Esophagus squamous epithelium (tissue), 5 donors: ENCODE measurements around the gene EEIG1. TPM values are rescaled to one million over a fixed set of nuclear protein-coding genes. Genes with fewer than 3 reads are reported as not detected.

ENCODE experiments used
- DNase-seq: peaks from one replicate; lab custom pipeline; 2025; lab: John Stamatoyannopoulos, UW
- H3K27ac ChIP-seq, 4 donors: fragments of 200-600 bp; sonication (generic); one replicate each; pipeline ENCODE4 v1.5.1; 2016 to 2019; ENCODE audit warnings: mild to moderate bottlenecking in 1 of 4
- H3K27me3 ChIP-seq, 4 donors: fragments of 200-600 bp; sonication (generic); 1 replicate in 3 of 4; 2 replicates in 1 of 4; pipeline versions ENCODE4 v1.5.1 to v1.6.0; 2017 to 2021; ENCODE audit warnings: antibody characterized with exemption in 1 of 4
- H3K36me3 ChIP-seq, 3 donors: fragments of 200-600 bp; sonication (generic); one replicate each; pipeline ENCODE4 v1.5.1; 2016 to 2019
- H3K4me1 ChIP-seq, 3 donors: fragments of 200-600 bp; sonication (generic); one replicate each; pipeline ENCODE4 v1.5.1; 2017 to 2019
- H3K4me3 ChIP-seq, 4 donors: fragments of 200-600 bp; sonication (generic); 1 replicate in 3 of 4; 2 replicates in 1 of 4; pipeline ENCODE4 v1.5.1; 2016 to 2019; ENCODE audit warnings: mild to moderate bottlenecking in 2 of 4, moderate library complexity in 1 of 4
- H3K9me3 ChIP-seq, 3 donors: fragments of 200-600 bp; sonication (generic); one replicate each; pipeline ENCODE4 v1.5.1; 2016 to 2019
- POLR2A ChIP-seq, 4 donors: fragments of 450-650 bp; IDR thresholded peaks; one replicate each; pipeline ENCODE4 v1.6.1; 2017; ENCODE audit warnings: antibody characterized with exemption in 4 of 4, mild to moderate bottlenecking in 4 of 4, moderate library complexity in 3 of 4
- WGBS, 2 donors: methylation state at CpG; one replicate each; pipeline ENCODE4 v1.1.5; 2018; 5-methylcytosine and 5-hydroxymethylcytosine counted together
- intact Hi-C: fragments of 100-400 bp; cut with DNase I; formaldehyde crosslinking; loops from one replicate; pipeline ENCODE4 v1.15.0; 2022
- total RNA-seq, 4 donors: library from RNA; depleted of rRNA; stranded (reverse); fragments of >200 nt; gene quantifications; one replicate each; pipeline ENCODE4 v1.1.0, GENCODE V29; 2016
- TF ChIP-seq, protein P1 (sequence below), 6 experiments: fragments of 450-650 bp in 4 of 6; fragments of 200-600 bp in 2 of 6; sonication (generic) in 2 of 6; IDR thresholded peaks; one replicate each; pipeline ENCODE4 v1.5.1; 2016 to 2019; ENCODE audit warnings: antibody characterized with exemption in 6 of 6, mild to moderate bottlenecking in 4 of 6, moderate library complexity in 4 of 6
- donor health status: DM: yes; HTN: yes; CAD: no.

EEIG1 gene
- total RNA-seq, 4 donors from 2014 or later, result 16.9 to 65.0 (median 24.0) TPM

DNA sequence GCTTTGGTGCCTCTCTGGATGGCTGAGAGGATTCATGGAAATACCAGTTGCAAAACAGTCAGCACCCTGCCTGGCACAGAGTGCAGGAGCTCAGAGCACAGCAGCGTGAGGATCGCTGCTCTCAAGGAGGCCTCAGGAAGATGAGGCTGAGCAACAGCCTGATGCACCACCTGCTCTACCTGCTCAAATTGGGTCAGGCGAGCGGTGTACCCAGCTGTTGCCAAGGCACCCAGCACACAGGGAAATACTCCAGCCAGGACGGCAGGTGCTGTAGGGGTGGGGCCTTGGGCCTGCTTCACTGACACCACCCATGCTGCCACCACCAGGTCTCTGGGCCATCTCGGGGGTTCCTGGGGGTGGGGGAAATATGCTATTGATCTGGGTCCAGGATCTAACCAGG is 4.3 kb downstream of the EEIG1 start:
- Histone ChIP-seq H3K9me3 (no peaks in the 10 kb centered on the region), H3K4me1 (peaks cover 72 to 89% (median 80%) of the 10 kb centered on the region in 3 donors), H3K27ac (peak overlapping the region; percentile 89 to 99 (median 97)), H3K36me3 (no peaks in the 10 kb centered on the region), H3K4me3 (peak overlapping the region in 3 of 4 donors; percentile 89 to 98 (median 93)), H3K27me3 (no peaks in the 10 kb centered on the region)
- DNase-seq, result no peak
- 33 to 42% methylated on average over 1 to 5 of the region's 6 CpGs for WGBS, 2 donors
- TF ChIP-seq POLR2A (IDR thresholded peaks at IDR 0.05), result no peak
- TF ChIP-seq, protein P1, sequence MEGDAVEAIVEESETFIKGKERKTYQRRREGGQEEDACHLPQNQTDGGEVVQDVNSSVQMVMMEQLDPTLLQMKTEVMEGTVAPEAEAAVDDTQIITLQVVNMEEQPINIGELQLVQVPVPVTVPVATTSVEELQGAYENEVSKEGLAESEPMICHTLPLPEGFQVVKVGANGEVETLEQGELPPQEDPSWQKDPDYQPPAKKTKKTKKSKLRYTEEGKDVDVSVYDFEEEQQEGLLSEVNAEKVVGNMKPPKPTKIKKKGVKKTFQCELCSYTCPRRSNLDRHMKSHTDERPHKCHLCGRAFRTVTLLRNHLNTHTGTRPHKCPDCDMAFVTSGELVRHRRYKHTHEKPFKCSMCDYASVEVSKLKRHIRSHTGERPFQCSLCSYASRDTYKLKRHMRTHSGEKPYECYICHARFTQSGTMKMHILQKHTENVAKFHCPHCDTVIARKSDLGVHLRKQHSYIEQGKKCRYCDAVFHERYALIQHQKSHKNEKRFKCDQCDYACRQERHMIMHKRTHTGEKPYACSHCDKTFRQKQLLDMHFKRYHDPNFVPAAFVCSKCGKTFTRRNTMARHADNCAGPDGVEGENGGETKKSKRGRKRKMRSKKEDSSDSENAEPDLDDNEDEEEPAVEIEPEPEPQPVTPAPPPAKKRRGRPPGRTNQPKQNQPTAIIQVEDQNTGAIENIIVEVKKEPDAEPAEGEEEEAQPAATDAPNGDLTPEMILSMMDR (IDR thresholded peaks at IDR 0.05), result no peak
- intact Hi-C loops, result no loop called here

- no peak for DNase-seq
- Histone ChIP-seq H3K36me3 (no peaks in the 10 kb centered on the region), H3K4me3 (peak overlapping the region in 2 of 4 donors; percentile 1 to 98), H3K4me1 (peaks cover 80 to 94% (median 87%) of the 10 kb centered on the region in 3 donors), H3K27ac (peak overlapping the region; percentile 89 to 99 (median 97)), H3K9me3 (no peaks in the 10 kb centered on the region), H3K27me3 (no peaks in the 10 kb centered on the region)
- WGBS, 2 donors, result 57 to 78% methylated on average over 4 to 6 of the region's 10 CpGs
- intact Hi-C loops, result no loop called here
- TF ChIP-seq POLR2A (IDR thresholded peaks at IDR 0.05), result no peak
- TF ChIP-seq, protein P1 (IDR thresholded peaks at IDR 0.05), result no peak
Observed at GRCh38 chr9:127975376-127976315, 5.1 kb downstream of the EEIG1 start.

DNA sequence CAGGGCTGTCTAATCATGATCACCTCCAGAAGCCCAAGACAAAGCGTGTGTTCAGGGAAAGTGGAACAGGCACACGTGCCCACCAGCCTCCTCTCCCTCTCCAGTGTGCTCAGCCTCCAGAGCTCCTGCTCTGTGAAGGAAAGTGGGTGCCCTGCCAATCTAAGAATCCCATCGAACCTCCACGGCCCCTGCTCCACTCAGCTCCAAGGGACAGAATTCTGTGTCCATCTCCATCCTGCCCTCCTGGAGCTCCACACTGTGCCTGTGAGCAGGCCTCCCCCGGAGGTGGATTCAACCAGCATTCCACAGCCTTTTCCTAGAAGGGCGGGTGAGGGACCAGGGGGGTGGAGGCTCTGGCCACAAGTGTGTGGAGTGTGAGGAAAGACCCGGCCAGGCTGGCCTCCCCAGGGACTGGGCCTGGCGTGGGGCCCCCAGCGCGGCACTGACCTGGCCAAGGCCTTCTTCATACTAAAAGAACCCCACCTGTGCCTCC is 6.0 kb downstream of the EEIG1 start:
- Histone ChIP-seq H3K4me1 (peaks cover 88 to 100% (median 95%) of the 10 kb centered on the region in 3 donors), H3K36me3 (no peaks in the 10 kb centered on the region), H3K4me3 (peak overlapping the region in 2 of 4 donors; percentile 1 to 30), H3K9me3 (no peaks in the 10 kb centered on the region), H3K27ac (peak overlapping the region; percentile 95 to 99 (median 97)), H3K27me3 (no peaks in the 10 kb centered on the region)
- no peak for TF ChIP-seq POLR2A (IDR thresholded peaks at IDR 0.05)
- TF ChIP-seq, protein P1 (IDR thresholded peaks at IDR 0.05), result no peak
- no peak for DNase-seq
- intact Hi-C loops, result no loop called here
- 65 to 75% methylated on average over 2 to 10 of the region's 10 CpGs for WGBS, 2 donors

- no peak for DNase-seq
- Histone ChIP-seq H3K9me3 (no peaks in the 10 kb centered on the region), H3K27me3 (no peaks in the 10 kb centered on the region), H3K4me1 (peaks cover 94 to 100% (median 100%) of the 10 kb centered on the region in 3 donors), H3K27ac (peak overlapping the region; percentile 95 to 99 (median 97)), H3K36me3 (no peaks in the 10 kb centered on the region), H3K4me3 (peak overlapping the region in 2 of 4 donors; percentile 22 to 41)
- 61 to 63% methylated on average over 10 to 12 of the region's 12 CpGs for WGBS, 2 donors
- intact Hi-C loops, result no loop called here
- TF ChIP-seq, protein P1 (IDR thresholded peaks at IDR 0.05), result no peak
- TF ChIP-seq POLR2A (IDR thresholded peaks at IDR 0.05), result no peak
Observed at GRCh38 chr9:127974001-127974768, 6.6 kb downstream of the EEIG1 start.
